IMR-90 (cell line): ENCODE results near the gene MAD2L2. TPM values are rescaled to one million over a fixed set of nuclear protein-coding genes. Genes with fewer than 3 reads are reported as not detected.

Source experiments
- ATAC-seq: fragments of 200-7000 bp; cut with Tn5 transposase; 2 replicates; pipeline ENCODE4 v1.9.1; 2020; ENCODE audit warnings: low read depth, mild to moderate bottlenecking, moderate library complexity
- BruUV-seq: library from RNA; stranded (reverse); fragments of 400-500 nt; replicated peaks from 2 replicates; lab custom pipeline; 2021; lab: Mats Ljungman, UMichigan
- CTCF ChIA-PET: fragments of 300-600 bp; formaldehyde crosslinking; extraction: SDS; loops from one replicate; lab custom pipeline; 2021; ENCODE audit warnings: antibody characterized with exemption; lab: Yijun Ruan, JAX
- POLR2A ChIA-PET: fragments of 300-600 bp; sonication (Branson Sonifier 250); formaldehyde crosslinking; loops from one replicate; lab custom pipeline; 2022; ENCODE audit warnings: antibody characterized with exemption; ENCODE audit not compliant: unreplicated experiment; lab: Charles Lee
- DNase-seq: peaks from one replicate; pipeline ENCODE4 v3.0.0; 2013
- H2AFZ ChIP-seq: replicated peaks from 2 replicates; pipeline ENCODE3; 2013; ENCODE audit warnings: low read length, mild to moderate bottlenecking; ENCODE audit not compliant: poor library complexity
- H2AK5ac ChIP-seq: 2 replicates; pipeline ENCODE4 v1.6.1; 2013; ENCODE audit warnings: low read depth, low read length, inconsistent platforms
- H2AK9ac ChIP-seq: replicated peaks from 2 replicates; pipeline ENCODE3; 2013; ENCODE audit warnings: mild to moderate bottlenecking, low read depth, low read length, moderate library complexity; ENCODE audit not compliant: poor library complexity
- H2BK120ac ChIP-seq: 2 replicates; pipeline ENCODE4 v1.6.1; 2013; ENCODE audit warnings: low read depth, low read length, inconsistent platforms
- H2BK15ac ChIP-seq: 3 replicates; pipeline ENCODE4 v1.6.1; 2013; ENCODE audit warnings: low read depth, low read length, inconsistent platforms
- H2BK20ac ChIP-seq: 2 replicates; pipeline ENCODE4 v1.6.1; 2013; ENCODE audit warnings: low read depth, mild to moderate bottlenecking, inconsistent platforms, low read length, moderate library complexity
- H2BK5ac ChIP-seq: 2 replicates; pipeline ENCODE4 v1.6.1; 2013; ENCODE audit warnings: mild to moderate bottlenecking, low read depth, low read length, inconsistent platforms; ENCODE audit not compliant: poor library complexity, severe bottlenecking
- H3K14ac ChIP-seq: replicated peaks from 2 replicates; pipeline ENCODE4 v1.6.1; 2013; ENCODE audit warnings: low read depth, low read length, inconsistent platforms
- H3K18ac ChIP-seq: 2 replicates; pipeline ENCODE4 v1.6.1; 2013; ENCODE audit warnings: low read depth, low read length, control low read depth
- H3K23ac ChIP-seq: 2 replicates; pipeline ENCODE4 v1.6.1; 2013; ENCODE audit warnings: low read depth, low read length, inconsistent platforms
- H3K27ac ChIP-seq: 2 replicates; pipeline ENCODE4 v1.5.1; 2013; ENCODE audit warnings: mild to moderate bottlenecking, control low read depth, low read length; ENCODE audit not compliant: insufficient read depth
- H3K27me3 ChIP-seq: 2 replicates; pipeline ENCODE4 v1.6.1; 2013; ENCODE audit warnings: low read length; ENCODE audit not compliant: control insufficient read depth, insufficient read depth
- H3K36me3 ChIP-seq: 2 replicates; pipeline ENCODE4 v1.6.1; 2013; ENCODE audit warnings: low read length, mixed read lengths; ENCODE audit not compliant: control insufficient read depth, insufficient read depth
- H3K4ac ChIP-seq: 2 replicates; pipeline ENCODE4 v1.6.1; 2013; ENCODE audit warnings: low read depth, low read length, inconsistent platforms
- H3K4me1 ChIP-seq: 2 replicates; pipeline ENCODE4 v1.6.1; 2013; ENCODE audit warnings: low read length, mixed read lengths; ENCODE audit not compliant: control insufficient read depth, insufficient read depth
- H3K4me2 ChIP-seq: 2 replicates; pipeline ENCODE4 v1.6.1; 2013; ENCODE audit warnings: low read depth, mild to moderate bottlenecking, control low read depth, low read length, moderate library complexity
- H3K4me3 ChIP-seq: 2 replicates; pipeline ENCODE4 v1.5.1; 2013; ENCODE audit warnings: low read depth, mild to moderate bottlenecking, control low read depth, low read length, moderate library complexity; ENCODE audit not compliant: insufficient read depth
- H3K56ac ChIP-seq: 2 replicates; pipeline ENCODE4 v1.6.1; 2013; ENCODE audit warnings: low read length, inconsistent platforms; ENCODE audit not compliant: insufficient read depth; ENCODE audit errors: extremely low read depth
- H3K79me1 ChIP-seq, 2 experiments: 2 replicates each; pipeline ENCODE4 v1.6.1; 2013; ENCODE audit warnings: low read length in 2 of 2, inconsistent platforms in 1 of 2, low read depth in 1 of 2
- H3K9ac ChIP-seq: 2 replicates; pipeline ENCODE4 v1.6.1; 2013; ENCODE audit warnings: low read depth, low read length, control low read depth
- H3K9me1 ChIP-seq: 2 replicates; pipeline ENCODE4 v1.6.1; 2013; ENCODE audit warnings: low read length, inconsistent platforms; ENCODE audit not compliant: insufficient read depth
- H3K9me3 ChIP-seq: 2 replicates; pipeline ENCODE4 v1.6.1; 2013; ENCODE audit warnings: low read length; ENCODE audit not compliant: control insufficient read depth, insufficient read depth
- H4K20me1 ChIP-seq: 2 replicates; pipeline ENCODE4 v1.6.1; 2013; ENCODE audit warnings: low read length, inconsistent platforms; ENCODE audit not compliant: insufficient read depth
- H4K5ac ChIP-seq: 2 replicates; pipeline ENCODE4 v1.6.1; 2013; ENCODE audit warnings: mild to moderate bottlenecking, low read depth, low read length, control low read depth
- H4K8ac ChIP-seq, 2 experiments: 2 replicates each; pipeline ENCODE4 v1.6.1; 2013; ENCODE audit warnings: low read depth in 2 of 2, low read length in 2 of 2, control low read depth in 1 of 2, inconsistent platforms in 1 of 2
- H4K91ac ChIP-seq: 2 replicates; pipeline ENCODE4 v1.6.1; 2013; ENCODE audit warnings: low read depth, low read length, inconsistent platforms; ENCODE audit not compliant: insufficient read depth
- BHLHE40 ChIP-seq: fragments of 150-350 bp; IDR thresholded peaks from 2 replicates; pipeline ENCODE4 v1.6.1; 2016; ENCODE audit warnings: mild to moderate bottlenecking, low read depth, low read length
- CEBPB ChIP-seq: IDR thresholded peaks from 2 replicates; pipeline ENCODE4 v1.6.1; 2012; ENCODE audit warnings: low read depth, low read length, improper control_type of control experiment
- CHD1 ChIP-seq: IDR thresholded peaks from 2 replicates; pipeline ENCODE4 v1.6.1; 2012; ENCODE audit warnings: low read depth, low read length, improper control_type of control experiment
- ELK1 ChIP-seq: fragments of 150-350 bp; IDR thresholded peaks from 2 replicates; pipeline ENCODE4 v1.6.1; 2016; ENCODE audit warnings: low read depth, mild to moderate bottlenecking, low read length, moderate library complexity, borderline replicate concordance
- FOS ChIP-seq: fragments of 150-350 bp; IDR thresholded peaks from 2 replicates; pipeline ENCODE4 v1.6.1; 2016; ENCODE audit warnings: low read depth, low read length
- MAFK ChIP-seq: IDR thresholded peaks from 2 replicates; pipeline ENCODE4 v1.6.1; 2012; ENCODE audit warnings: low read depth, low read length, improper control_type of control experiment
- NFE2L2 ChIP-seq: fragments of 150-350 bp; IDR thresholded peaks from 2 replicates; pipeline ENCODE4 v1.6.1; 2016; ENCODE audit warnings: low read depth, mild to moderate bottlenecking, low read length
- POLR2A ChIP-seq: IDR thresholded peaks from 2 replicates; pipeline ENCODE4 v1.6.1; 2012; ENCODE audit warnings: mild to moderate bottlenecking, low read depth, low read length
- RAD21 ChIP-seq: IDR thresholded peaks from 2 replicates; pipeline ENCODE4 v1.6.1; 2012; ENCODE audit warnings: low read length, improper control_type of control experiment
- RCOR1 ChIP-seq: IDR thresholded peaks from 2 replicates; pipeline ENCODE4 v1.6.1; 2012; ENCODE audit warnings: mild to moderate bottlenecking, low read length, improper control_type of control experiment; ENCODE audit not compliant: insufficient replicate concordance
- RFX5 ChIP-seq: IDR thresholded peaks from 2 replicates; pipeline ENCODE4 v1.8.0; 2012; ENCODE audit warnings: low read depth, mild to moderate bottlenecking, low read length, moderate library complexity
- SMC3 ChIP-seq: fragments of 150-350 bp; IDR thresholded peaks from 2 replicates; pipeline ENCODE4 v1.6.1; 2016; ENCODE audit warnings: low read depth, mild to moderate bottlenecking, antibody characterized with exemption, low read length, moderate library complexity
- USF2 ChIP-seq: fragments of 150-350 bp; IDR thresholded peaks from 2 replicates; pipeline ENCODE4 v1.6.1; 2017; ENCODE audit warnings: mild to moderate bottlenecking, antibody characterized with exemption, low read length, low read depth
- WGBS, 2 experiments: methylation state at CpG; one replicate each; pipeline versions ENCODE4 v1.1.5 to v1.1.7; 2013; ENCODE audit warnings: missing lambda C conversion rate in 2 of 2; ENCODE audit not compliant: insufficient read length in 1 of 2; ENCODE audit errors: extremely low coverage in 2 of 2; 5-methylcytosine and 5-hydroxymethylcytosine counted together
- dilution Hi-C: fragments of 300-500 bp; cut with HindIII; formaldehyde crosslinking; loops from one replicate; pipeline ENCODE4 v1.14.3; 2018; ENCODE audit warnings: low sequenced_read_pairs; ENCODE audit not compliant: unreplicated experiment
- in situ Hi-C: fragments of 300-500 bp; cut with MboI; formaldehyde crosslinking; loops from 3 replicates; pipeline ENCODE4 v1.14.3; 2019; ENCODE audit warnings: low sequenced_read_pairs, inconsistent platforms, mixed read lengths
- intact Hi-C: fragments of 100-400 bp; cut with micrococcal nuclease; formaldehyde crosslinking; loops from 2 replicates; pipeline ENCODE4 v1.10.0; 2022
- polyA plus RNA-seq, 3 experiments: library from polyadenylated mRNA; depleted of rRNA; stranded (reverse); fragments of >200 nt; gene quantifications; 2 replicates each; pipeline ENCODE4 v1.2.3, GENCODE V29; 2012; ENCODE audit warnings: low replicate concordance in 1 of 3
- total RNA-seq: library from RNA; depleted of rRNA; stranded (reverse); fragments of >200 nt; gene quantifications from 2 replicates; pipeline ENCODE4 v1.2.3, GENCODE V29; 2012
- TF ChIP-seq, protein P1 (sequence below): conservative IDR thresholded peaks from 2 replicates; pipeline ENCODE4 v1.5.1; 2012; ENCODE audit warnings: mild to moderate bottlenecking, low read depth, low read length, improper control_type of control experiment

Gene MAD2L2
- total and polyA plus RNA-seq, 2 of the 4 experiments (the other 2 are of a cell fraction): 44.6 to 70.9 TPM

DNA sequence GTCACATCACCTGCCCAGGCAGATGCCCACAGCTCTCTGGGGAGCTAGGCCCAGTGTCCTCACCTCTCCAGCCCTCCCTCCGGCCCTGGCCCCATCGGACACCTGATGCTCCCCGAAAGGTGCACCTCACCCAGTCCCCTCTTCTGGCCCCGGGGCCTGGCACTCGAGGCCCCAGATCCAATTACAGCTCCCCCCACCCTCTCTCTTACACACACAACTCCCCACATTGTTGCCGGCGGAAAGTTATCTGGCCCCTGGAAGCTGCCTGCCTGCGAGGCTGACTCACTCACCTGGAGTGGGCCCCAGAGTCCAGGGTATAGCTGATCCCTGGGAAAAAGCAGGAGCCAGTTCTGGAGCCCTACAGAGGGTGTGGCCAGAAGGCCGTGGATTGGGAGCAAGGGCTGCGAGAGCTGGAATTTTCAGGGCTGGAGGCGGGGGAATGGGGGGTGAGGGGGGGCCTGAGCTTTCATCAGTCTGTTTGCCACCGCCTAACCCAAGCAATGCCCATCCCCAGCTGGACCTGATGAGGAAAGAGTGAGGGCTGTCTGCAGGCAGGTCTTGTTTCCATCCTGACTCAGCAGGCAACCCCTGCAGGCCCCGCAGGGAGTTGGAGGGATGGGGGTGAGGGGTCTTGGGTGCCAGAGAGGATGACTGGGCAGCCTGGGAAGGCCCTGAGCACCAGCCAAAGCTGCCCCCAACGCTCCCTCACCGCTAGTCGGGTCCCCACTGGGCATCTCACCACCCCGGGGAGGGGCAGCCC, 27.7 kb downstream of the MAD2L2 start:
- TF ChIP-seq SMC3: no peak
- no peak for TF ChIP-seq NFE2L2
- TF ChIP-seq USF2: no peak
- TF ChIP-seq CHD1: no peak
- TF ChIP-seq RCOR1: no peak
- TF ChIP-seq, protein P1, sequence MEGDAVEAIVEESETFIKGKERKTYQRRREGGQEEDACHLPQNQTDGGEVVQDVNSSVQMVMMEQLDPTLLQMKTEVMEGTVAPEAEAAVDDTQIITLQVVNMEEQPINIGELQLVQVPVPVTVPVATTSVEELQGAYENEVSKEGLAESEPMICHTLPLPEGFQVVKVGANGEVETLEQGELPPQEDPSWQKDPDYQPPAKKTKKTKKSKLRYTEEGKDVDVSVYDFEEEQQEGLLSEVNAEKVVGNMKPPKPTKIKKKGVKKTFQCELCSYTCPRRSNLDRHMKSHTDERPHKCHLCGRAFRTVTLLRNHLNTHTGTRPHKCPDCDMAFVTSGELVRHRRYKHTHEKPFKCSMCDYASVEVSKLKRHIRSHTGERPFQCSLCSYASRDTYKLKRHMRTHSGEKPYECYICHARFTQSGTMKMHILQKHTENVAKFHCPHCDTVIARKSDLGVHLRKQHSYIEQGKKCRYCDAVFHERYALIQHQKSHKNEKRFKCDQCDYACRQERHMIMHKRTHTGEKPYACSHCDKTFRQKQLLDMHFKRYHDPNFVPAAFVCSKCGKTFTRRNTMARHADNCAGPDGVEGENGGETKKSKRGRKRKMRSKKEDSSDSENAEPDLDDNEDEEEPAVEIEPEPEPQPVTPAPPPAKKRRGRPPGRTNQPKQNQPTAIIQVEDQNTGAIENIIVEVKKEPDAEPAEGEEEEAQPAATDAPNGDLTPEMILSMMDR: no peak
- no peak for TF ChIP-seq BHLHE40
- TF ChIP-seq RAD21: no peak
- TF ChIP-seq MAFK: no peak
- TF ChIP-seq POLR2A: no peak
- no peak for TF ChIP-seq FOS
- no peak for TF ChIP-seq ELK1
- TF ChIP-seq CEBPB: no peak
- TF ChIP-seq RFX5: no peak
- H3K4me3 ChIP-seq: no peak overlapping the region
- no peak overlapping the region for H4K91ac ChIP-seq
- H3K23ac ChIP-seq: no peak overlapping the region
- no peak overlapping the region for H2BK5ac ChIP-seq
- POLR2A ChIA-PET: no interaction called here
- H4K20me1 ChIP-seq: no peaks in the 10 kb centered on the region; the same call in 1 of the 2 replicates
- CTCF ChIA-PET: interaction anchor here (0.8 kb wide), 1 partner anchor 11 kb away, joined by 3 read pairs; the partner anchor contains the start of gene FBXO6
- H2AK9ac ChIP-seq: peak overlapping the region; percentile 42
- H3K14ac ChIP-seq: no peak overlapping the region
- H2BK120ac ChIP-seq: no peak overlapping the region
- H3K9ac ChIP-seq: no peak overlapping the region
- H3K4ac ChIP-seq: no peak overlapping the region
- no peak overlapping the region for H2BK20ac ChIP-seq
- no peak overlapping the region for H3K18ac ChIP-seq
- intact Hi-C loops (loop anchor here (10.0 kb wide), 1 partner anchor 252 kb away; no protein-coding TSS in a partner anchor), in situ Hi-C loops (no loop called here), dilution Hi-C loops (no loop called here)
- DNase-seq: peak; percentile 18
- no peak overlapping the region for H2BK15ac ChIP-seq
- H3K4me2 ChIP-seq: no peak overlapping the region
- no peaks in the 10 kb centered on the region; the same call in 1 of the 2 replicates for H3K4me1 ChIP-seq
- no CpG with 5 or more reads among the region's 17 CpGs for WGBS, 2 experiments
- no peak for ATAC-seq
- no TSS peak for BruUV-seq
- H4K8ac ChIP-seq: no peak overlapping the region
- H3K9me1 ChIP-seq: no peaks in the 10 kb centered on the region
- no peak overlapping the region for H2AK5ac ChIP-seq
- H3K27ac ChIP-seq: no peak overlapping the region
- H4K5ac ChIP-seq: no peak overlapping the region
- peaks cover 0 to 4% of the 10 kb centered on the region in 2 experiments; a peak in 1 of 4 replicates for H3K79me1 ChIP-seq
- H2AFZ ChIP-seq: no peak overlapping the region
- H3K56ac ChIP-seq: no peak overlapping the region
- peaks cover 23% of the 10 kb centered on the region for H3K27me3 ChIP-seq
- no peaks in the 10 kb centered on the region for H3K9me3 ChIP-seq
- H3K36me3 ChIP-seq: peaks cover 8% of the 10 kb centered on the region; the same call in 1 of the 2 replicates
